GM10248 (cell line): ENCODE measurements around the gene NTM.

ENCODE experiments used
- CTCF ChIA-PET: fragments of 300-600 bp; sonication (Branson Sonifier 250); formaldehyde crosslinking; extraction: SDS; loops from one replicate; lab custom pipeline; 2021; ENCODE audit warnings: antibody characterized with exemption; lab: Yijun Ruan, JAX
- POLR2A ChIA-PET: fragments of 350-650 bp; sonication (Branson Sonifier 250); formaldehyde crosslinking; extraction: SDS; loops from one replicate; lab custom pipeline; 2020; ENCODE audit warnings: antibody characterized with exemption; lab: Yijun Ruan, JAX
- DNase-seq: peaks from one replicate; pipeline ENCODE4 v3.0.0; 2012; ENCODE audit errors: extremely low spot score
- TF ChIP-seq, protein P1 (sequence below): IDR thresholded peaks from 2 replicates; pipeline ENCODE4 v1.5.1; 2012; ENCODE audit warnings: mild to moderate bottlenecking, low read depth; ENCODE audit errors: extremely low read depth, missing control alignments, control extremely low read depth

The NTM gene

DNA sequence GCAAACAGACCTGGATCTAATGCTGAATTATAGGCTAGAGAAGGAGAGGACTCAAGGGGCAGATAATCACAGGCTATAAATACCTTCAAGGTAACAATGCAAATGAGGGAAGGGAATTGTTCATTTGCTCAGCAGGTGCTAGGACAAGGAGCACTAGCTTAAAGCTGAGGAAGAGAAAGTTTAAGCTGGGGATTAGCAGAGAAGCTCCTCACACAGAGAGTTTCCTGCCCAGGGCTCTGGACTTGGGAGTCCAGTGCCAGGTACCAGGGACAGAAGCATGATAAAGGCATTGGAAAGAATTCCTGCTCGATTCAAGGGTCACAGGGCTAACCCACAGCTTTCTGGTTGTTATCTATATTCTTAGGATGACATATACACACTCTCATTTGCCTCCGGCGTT, 509.9 kb downstream of the NTM start:
- TF ChIP-seq, protein P1, sequence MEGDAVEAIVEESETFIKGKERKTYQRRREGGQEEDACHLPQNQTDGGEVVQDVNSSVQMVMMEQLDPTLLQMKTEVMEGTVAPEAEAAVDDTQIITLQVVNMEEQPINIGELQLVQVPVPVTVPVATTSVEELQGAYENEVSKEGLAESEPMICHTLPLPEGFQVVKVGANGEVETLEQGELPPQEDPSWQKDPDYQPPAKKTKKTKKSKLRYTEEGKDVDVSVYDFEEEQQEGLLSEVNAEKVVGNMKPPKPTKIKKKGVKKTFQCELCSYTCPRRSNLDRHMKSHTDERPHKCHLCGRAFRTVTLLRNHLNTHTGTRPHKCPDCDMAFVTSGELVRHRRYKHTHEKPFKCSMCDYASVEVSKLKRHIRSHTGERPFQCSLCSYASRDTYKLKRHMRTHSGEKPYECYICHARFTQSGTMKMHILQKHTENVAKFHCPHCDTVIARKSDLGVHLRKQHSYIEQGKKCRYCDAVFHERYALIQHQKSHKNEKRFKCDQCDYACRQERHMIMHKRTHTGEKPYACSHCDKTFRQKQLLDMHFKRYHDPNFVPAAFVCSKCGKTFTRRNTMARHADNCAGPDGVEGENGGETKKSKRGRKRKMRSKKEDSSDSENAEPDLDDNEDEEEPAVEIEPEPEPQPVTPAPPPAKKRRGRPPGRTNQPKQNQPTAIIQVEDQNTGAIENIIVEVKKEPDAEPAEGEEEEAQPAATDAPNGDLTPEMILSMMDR, result no peak
- POLR2A ChIA-PET, result no interaction called here
- no peak for DNase-seq
- CTCF ChIA-PET, result interaction anchor here (1.3 kb wide), 1 partner anchor 9 kb away, joined by 3 read pairs; no protein-coding TSS in a partner anchor

DNA sequence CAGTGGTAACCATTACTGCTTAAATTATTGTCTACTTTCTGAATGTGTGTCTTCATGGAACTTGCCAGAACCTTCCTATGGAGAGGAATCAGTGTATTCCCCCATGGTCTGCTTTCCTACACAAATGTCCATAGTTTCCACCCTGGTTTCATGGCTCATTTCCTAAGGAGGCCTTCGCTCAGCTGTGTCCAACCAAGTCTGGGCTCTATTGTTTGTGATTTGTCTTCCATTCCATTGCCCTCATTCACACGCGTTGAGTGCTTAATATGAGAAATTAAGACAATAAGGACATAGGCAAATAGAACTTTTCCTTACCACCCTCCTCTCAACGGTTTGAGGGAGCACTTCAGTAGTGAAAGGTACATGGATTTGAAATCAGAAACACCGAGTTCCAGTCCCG, 510.6 kb downstream of the NTM start:
- ChIA-PET POLR2A (no interaction called here), CTCF (interaction anchor here (1.3 kb wide), 1 partner anchor 9 kb away, joined by 3 read pairs; no protein-coding TSS in a partner anchor)
- no peak for DNase-seq
- TF ChIP-seq, protein P1, result no peak

DNA sequence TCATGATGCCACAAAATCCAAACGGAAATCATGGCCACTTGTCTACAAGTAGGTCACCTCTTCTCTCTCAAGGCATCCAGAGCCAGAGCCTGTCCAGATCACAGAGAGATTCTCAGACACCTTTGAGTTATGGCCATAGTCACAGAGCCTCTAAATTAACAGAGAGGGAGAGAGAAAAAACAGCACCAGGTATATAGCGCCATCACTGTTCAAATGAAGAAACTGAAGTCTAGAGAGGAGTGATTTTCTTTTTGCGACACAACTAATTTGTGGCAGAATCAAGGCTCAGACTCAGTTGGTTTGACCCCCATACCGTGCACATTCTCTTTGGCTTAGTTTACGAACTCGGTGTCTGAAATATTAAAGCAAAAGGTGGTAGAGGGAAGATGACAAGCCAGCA, 512.9 kb downstream of the NTM start:
- DNase-seq, result no peak
- ChIA-PET CTCF (interaction anchor here (1.3 kb wide), 1 partner anchor 10 kb away, joined by 3 read pairs; no protein-coding TSS in a partner anchor), POLR2A (no interaction called here)
- TF ChIP-seq, protein P1, result no peak

- no peak for DNase-seq
- CTCF ChIA-PET, result interaction anchor here (0.7 to 1.3 kb wide), 4 partner anchors 9 to 196 kb away, joined by 3 to 5 read pairs (median 3); no protein-coding TSS in a partner anchor
Observed at GRCh38 chr11:131884461-131885073, 514.2 kb downstream of the NTM start.

GRCh38 chr11:131885431-131885830, 515.0 kb downstream of the NTM start:
- ChIA-PET POLR2A (no interaction called here), CTCF (interaction anchor here (1.1 to 2.1 kb wide), 3 partner anchors 15 to 18 kb away, joined by 3 to 10 read pairs (median 5); no protein-coding TSS in a partner anchor)
- DNase-seq, result no peak
- TF ChIP-seq, protein P1, result no peak

More at GRCh38 chr11:131884461-131885073, 514.2 kb downstream of the NTM start:
- TF ChIP-seq, protein P1, result no peak
- POLR2A ChIA-PET, result no interaction called here

DNA sequence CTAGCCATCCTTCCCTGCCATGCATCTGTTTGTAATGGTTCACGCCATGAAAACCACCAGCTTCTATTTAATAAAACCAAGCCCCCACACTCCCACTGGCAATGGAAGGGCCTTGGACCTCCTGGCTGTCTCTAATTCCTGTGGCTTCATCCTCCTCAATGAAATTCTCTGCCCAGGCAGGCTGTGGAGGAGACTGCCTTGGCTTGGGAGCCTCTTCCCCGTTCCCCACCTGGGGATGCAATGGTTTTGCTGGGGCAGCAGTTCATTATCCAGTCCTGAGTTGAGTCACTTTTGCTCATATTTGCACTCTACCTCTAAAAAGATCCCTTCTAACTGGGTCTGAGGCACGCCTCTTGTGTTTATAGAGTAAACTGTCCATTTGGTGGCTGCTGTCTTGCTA, 515.8 kb downstream of the NTM start:
- CTCF ChIA-PET, result interaction anchor here (1.3 to 2.1 kb wide), 2 partner anchors 15 to 18 kb away, joined by 5 to 10 read pairs; no protein-coding TSS in a partner anchor
- TF ChIP-seq, protein P1, result no peak

More for the DNA sequence above, 515.8 kb downstream of the NTM start:
- DNase-seq, result no peak
- POLR2A ChIA-PET, result no interaction called here
